Posterior vena cava (tissue), 2 donors: ENCODE results near the gene SMARCAD1. TPM values are rescaled to one million over a fixed set of nuclear protein-coding genes. Genes with fewer than 3 reads are reported as not detected.
"Not testable (repeated sequence)": the region's sequence is repeated elsewhere in the genome, so short reads cannot be mapped to it uniquely, and the experiment has no call there.

Source experiments
- DNase-seq: peaks from one replicate; pipeline ENCODE4 v3.0.0-alpha.2; 2020; ENCODE audit warnings: low spot score
- intact Hi-C, 2 donors: fragments of 100-400 bp; cut with DNase I; formaldehyde crosslinking; loops; one replicate each; pipeline versions ENCODE4 v1.14.1 to v1.14.2; 2022 to 2023
- total RNA-seq, 2 donors: library from RNA; stranded (reverse); fragmentation: NEBNext Ultra II Directional; extraction: Animal tissue kit (Norgen Biotek cat#: 25700); gene quantifications; one replicate each; pipeline ENCODE4 v1.2.1, GENCODE V29; 2021
- donor health status: DM: yes; HTN: yes; CAD: no.
- donor health status: DM: yes; HTN: yes; CAD: no.

The SMARCAD1 gene
- total RNA-seq, 2 donors from 2014 or later = 19.9 to 20.7 TPM

- intact Hi-C loops = no loop called here
- no peak for DNase-seq
These were observed 69.9 kb downstream of the SMARCAD1 start for GRCh38 chr4:94277534-94277933.

GRCh38 chr4:94278781-94279180, 71.1 kb downstream of the SMARCAD1 start:
- intact Hi-C loops = no loop called here
- DNase-seq = no peak

GRCh38 chr4:94284889-94285288, 77.2 kb downstream of the SMARCAD1 start:
- no peak for DNase-seq
- intact Hi-C loops = no loop called here

GRCh38 chr4:94285666-94286065, 78.0 kb downstream of the SMARCAD1 start:
- intact Hi-C loops = no loop called here
- no peak for DNase-seq

GRCh38 chr4:94290245-94290644, 82.6 kb downstream of the SMARCAD1 start:
- intact Hi-C loops = no loop called here

GRCh38 chr4:94293981-94294380, 86.3 kb downstream of the SMARCAD1 start:
- intact Hi-C loops, DNase-seq: not testable (repeated sequence)

More at GRCh38 chr4:94290245-94290644, 82.6 kb downstream of the SMARCAD1 start:
- DNase-seq = no peak

- intact Hi-C loops, DNase-seq: not testable (repeated sequence)
These were observed 87.8 kb downstream of the SMARCAD1 start for GRCh38 chr4:94295473-94295872.

- no peak for DNase-seq
- intact Hi-C loops = no loop called here
These were observed 91.1 kb downstream of the SMARCAD1 start for GRCh38 chr4:94298725-94299252.

- intact Hi-C loops = no loop called here
- no peak for DNase-seq
These were observed 94.5 kb downstream of the SMARCAD1 start for GRCh38 chr4:94302191-94302590.

GRCh38 chr4:94304365-94304971, 96.8 kb downstream of the SMARCAD1 start:
- no peak for DNase-seq
- intact Hi-C loops = no loop called here

- intact Hi-C loops = no loop called here
These were observed 98.0 kb downstream of the SMARCAD1 start for GRCh38 chr4:94305466-94306225.

GRCh38 chr4:94306713-94307112, 99.0 kb downstream of the SMARCAD1 start:
- DNase-seq = no peak
- intact Hi-C loops = no loop called here

More at GRCh38 chr4:94305466-94306225, 98.0 kb downstream of the SMARCAD1 start:
- DNase-seq = no peak

GRCh38 chr4:94307231-94307871, 99.7 kb downstream of the SMARCAD1 start:
- intact Hi-C loops = no loop called here
- no peak for DNase-seq

- DNase-seq, intact Hi-C loops: not testable (repeated sequence)
These were observed 112.3 kb downstream of the SMARCAD1 start for GRCh38 chr4:94319927-94320326.

GRCh38 chr4:94325835-94326234, 118.2 kb downstream of the SMARCAD1 start:
- intact Hi-C loops = no loop called here
- no peak for DNase-seq

GRCh38 chr4:94329933-94330332, 122.3 kb downstream of the SMARCAD1 start:
- intact Hi-C loops = no loop called here
- no peak for DNase-seq

- DNase-seq = no peak
- intact Hi-C loops = no loop called here
These were observed 125.4 kb downstream of the SMARCAD1 start for GRCh38 chr4:94332983-94333590.

GRCh38 chr4:94333866-94334265, 126.2 kb downstream of the SMARCAD1 start:
- DNase-seq = no peak
- intact Hi-C loops = no loop called here

- no peak for DNase-seq
- intact Hi-C loops = no loop called here
These were observed 126.8 kb downstream of the SMARCAD1 start for GRCh38 chr4:94334476-94334875.

- DNase-seq = no peak
- intact Hi-C loops = no loop called here
These were observed 127.3 kb downstream of the SMARCAD1 start for GRCh38 chr4:94334962-94335361.
